Mucosa of gallbladder (tissue), 1 donor: ENCODE measurements around the gene NMRK2. TPM values are rescaled to one million over a fixed set of nuclear protein-coding genes. Genes with fewer than 3 reads are reported as not detected.
"Not testable (repeated sequence)": the region's sequence is repeated elsewhere in the genome, so short reads cannot be mapped to it uniquely, and the experiment has no call there.

Experiments
- DNase-seq: peaks from one replicate; pipeline ENCODE4 v3.0.0-alpha.2; 2020; ENCODE audit warnings: low spot score
- total RNA-seq: library from RNA; stranded (reverse); gene quantifications from one replicate; pipeline ENCODE4 v1.2.1, GENCODE V29; 2021
- donor health status: DM: no; HTN: no; CAD: no.

Gene NMRK2, protein sequence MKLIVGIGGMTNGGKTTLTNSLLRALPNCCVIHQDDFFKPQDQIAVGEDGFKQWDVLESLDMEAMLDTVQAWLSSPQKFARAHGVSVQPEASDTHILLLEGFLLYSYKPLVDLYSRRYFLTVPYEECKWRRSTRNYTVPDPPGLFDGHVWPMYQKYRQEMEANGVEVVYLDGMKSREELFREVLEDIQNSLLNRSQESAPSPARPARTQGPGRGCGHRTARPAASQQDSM
- total RNA-seq, result not detected

DNA sequence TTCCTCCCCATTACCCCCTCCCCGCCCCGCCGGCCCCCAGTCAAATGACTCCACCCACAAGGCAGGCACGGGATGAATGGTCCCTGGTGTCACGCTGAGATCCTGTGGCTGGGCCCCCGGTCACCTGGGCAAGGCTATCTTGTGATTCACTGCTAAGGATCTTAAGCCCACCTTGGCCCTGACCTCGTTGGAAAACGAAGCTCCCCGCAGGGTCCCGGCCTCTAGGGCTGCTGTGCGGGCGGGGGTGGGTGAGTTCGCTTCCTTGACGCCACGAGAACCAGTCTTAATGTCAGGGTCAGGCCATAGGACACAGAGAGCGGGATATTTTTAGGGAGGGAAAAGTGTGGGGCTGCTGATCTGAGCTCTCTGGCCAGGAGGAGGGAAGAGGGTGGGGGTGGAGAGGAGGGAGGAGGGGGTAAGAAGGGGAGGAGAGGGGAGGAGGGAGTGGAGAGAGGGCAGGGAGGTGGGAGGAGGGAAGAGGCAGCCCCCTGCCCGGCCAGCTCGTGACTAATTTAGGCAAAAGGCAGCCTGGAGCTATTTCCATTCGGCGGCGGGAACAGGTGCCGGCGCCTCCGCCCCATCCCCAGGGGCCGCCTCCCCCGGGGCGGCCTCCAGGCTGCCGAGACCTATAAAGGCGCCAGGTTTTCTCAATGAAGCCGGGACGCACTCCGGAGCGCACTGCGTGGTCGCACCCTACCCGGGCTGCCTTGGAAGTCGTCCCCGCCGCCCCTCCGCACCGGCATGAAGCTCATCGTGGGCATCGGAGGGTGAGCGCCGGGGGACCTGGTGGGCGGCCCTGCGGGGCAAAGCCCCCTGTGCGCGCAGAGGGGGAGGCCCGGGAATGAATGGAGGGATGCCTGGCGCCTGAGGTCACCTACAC lies at the start of gene NMRK2:
Gene NMRK2 (plus strand): TSS at position 139 of the 880 bp plus-strand sequence. CDS start 603 bp downstream, at position 742.
- no peak for DNase-seq

GRCh38 chr19:3890591-3890990 lies 42.3 kb upstream of the NMRK2 start:
- DNase-seq, result no peak

- DNase-seq, result no peak
These were observed 39.2 kb upstream of the NMRK2 start for GRCh38 chr19:3893509-3894179.

DNA sequence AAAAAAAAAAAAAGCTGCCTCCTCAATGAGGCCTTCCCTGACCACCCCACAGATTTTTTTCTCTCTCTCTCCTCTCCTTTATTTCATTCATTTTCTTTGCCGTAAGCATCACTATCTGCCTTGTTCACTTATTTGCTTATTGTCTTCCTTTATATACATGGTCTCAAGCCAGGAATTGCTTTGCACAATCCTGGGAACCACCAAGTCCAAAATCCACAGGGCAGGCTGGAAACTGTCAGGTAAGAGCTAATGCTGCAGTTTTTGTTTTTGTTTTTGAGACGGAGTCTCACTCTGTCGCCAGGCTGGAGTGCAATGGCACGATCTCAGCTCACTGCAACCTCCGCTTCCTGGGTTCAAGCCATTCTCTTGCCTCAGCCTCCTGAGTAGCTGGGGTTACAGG lies 37.9 kb upstream of the NMRK2 start:
- DNase-seq, result not testable (repeated sequence)

DNA sequence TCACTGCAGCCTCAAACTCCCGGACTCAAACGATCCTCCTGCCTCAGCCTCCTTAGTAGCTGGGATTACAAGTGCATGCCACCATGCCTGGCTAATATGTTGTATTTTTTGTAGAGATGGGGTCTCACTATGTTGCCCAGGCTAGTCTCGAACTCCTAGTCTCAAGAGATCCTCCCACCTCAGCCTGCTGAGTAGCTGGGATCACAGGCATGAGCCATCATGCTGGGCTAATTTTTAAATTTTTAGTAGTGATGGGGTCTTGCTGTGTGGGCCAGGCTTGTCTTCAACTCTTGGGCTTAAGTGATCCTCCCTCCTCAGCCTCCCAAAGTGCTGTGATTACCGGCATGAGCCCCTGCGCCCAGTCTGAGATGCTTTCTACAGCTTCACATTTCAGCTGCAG lies 37.1 kb upstream of the NMRK2 start:
- DNase-seq, result no peak

- DNase-seq, result no peak
These were observed 34.9 kb upstream of the NMRK2 start for GRCh38 chr19:3897936-3898335.

GRCh38 chr19:3898426-3898825 lies 34.4 kb upstream of the NMRK2 start:
- no peak for DNase-seq

DNA sequence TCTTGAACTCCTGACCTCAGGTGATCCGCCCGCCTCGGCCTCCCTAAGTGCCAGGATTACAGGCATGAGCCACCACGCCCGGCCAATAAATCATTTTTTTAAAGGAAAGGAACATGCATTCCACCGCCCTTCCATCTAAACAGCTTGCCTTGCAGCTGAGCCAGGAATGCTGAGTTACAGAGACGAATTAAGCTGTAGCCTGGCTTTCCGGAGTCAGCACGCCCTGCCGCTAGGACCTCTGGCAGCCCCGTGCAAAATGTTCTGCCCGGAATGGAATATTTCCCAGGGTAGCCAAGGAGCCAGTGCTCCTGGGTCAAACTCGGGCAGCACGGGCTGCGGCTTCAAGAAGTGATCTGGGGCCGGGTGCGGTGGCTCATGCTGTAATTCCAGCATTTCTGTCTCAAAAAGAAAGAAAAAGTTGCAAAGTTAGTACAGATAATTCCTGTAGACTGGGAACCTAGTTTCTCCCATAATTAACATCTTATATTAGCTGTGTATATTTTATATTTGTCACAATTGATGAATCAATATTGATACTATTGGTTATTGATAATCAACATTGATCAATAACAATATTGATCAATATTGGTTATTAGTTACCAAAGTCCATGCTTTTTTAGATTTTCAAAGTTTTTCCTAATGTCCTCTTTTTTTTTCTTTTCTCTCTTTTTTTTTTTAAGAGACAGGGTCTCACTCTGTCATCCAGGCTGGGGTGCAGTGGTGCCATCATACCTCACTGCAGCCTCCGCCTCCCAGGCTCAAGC lies 33.2 kb upstream of the NMRK2 start:
- DNase-seq, result peak; percentile 34

DNA sequence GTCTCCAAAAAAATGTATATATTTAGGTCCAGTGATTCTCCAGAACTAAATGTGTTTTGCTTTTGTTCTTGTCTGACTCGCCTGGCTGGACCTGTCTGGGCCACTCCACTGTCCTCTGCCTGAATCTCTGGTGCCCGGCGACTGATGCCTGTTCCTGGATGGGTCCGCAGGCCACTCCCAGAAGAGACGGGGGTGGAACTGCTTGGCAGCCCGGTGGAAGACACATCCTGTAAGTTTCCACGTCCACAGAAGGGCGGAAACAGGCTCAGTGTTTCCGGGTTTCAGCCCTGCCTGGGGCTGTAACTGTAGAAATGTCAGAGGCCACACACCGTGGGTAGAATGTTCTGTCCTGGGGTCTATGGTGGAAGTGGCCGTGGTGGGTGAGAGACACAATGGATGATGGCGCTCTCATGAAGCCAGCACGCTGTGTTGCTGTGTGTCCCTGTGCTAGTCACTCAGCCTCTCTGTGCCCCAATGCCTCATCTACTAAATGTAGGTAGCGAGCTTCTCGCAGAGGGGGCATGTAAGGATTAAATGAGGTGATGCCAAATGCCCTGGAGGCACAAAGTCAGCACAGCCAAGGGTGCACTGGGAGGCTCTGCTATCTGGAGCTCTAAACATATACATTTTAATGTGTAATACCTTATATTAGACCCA lies 30.4 kb upstream of the NMRK2 start:
- DNase-seq, result no peak

- no peak for DNase-seq
These were observed 28.6 kb upstream of the NMRK2 start for GRCh38 chr19:3904233-3904632.

DNA sequence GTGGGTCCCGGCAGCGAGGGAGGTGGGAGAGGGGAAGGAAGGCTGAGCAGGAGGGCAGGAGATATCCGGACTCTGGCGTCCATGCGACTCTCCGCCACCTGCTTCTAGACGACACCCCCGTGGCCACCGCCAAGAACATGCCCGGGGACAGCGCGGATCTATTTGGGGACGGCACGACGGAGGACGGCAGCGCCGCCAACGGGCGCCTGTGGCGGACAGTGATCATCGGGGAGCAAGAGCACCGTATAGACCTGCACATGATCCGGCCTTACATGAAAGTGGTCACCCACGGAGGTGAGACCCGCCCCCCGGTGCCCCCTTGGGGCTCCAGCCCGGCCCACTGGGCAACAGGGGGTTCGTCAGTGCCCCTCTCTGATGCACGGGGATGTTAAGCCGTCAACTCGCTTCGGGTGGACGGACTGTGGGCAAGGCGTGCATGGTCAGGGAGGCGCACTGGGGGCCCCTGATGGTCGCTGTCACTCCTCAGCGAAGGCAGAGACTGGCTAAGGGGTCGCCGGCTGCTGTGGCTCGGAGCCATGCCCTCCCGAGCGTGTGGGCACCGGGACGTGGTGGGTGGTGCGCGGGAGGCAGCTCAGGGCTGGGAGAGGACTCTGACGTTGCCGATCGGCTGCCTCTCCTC lies 25.1 kb upstream of the NMRK2 start:
- no peak for DNase-seq

DNA sequence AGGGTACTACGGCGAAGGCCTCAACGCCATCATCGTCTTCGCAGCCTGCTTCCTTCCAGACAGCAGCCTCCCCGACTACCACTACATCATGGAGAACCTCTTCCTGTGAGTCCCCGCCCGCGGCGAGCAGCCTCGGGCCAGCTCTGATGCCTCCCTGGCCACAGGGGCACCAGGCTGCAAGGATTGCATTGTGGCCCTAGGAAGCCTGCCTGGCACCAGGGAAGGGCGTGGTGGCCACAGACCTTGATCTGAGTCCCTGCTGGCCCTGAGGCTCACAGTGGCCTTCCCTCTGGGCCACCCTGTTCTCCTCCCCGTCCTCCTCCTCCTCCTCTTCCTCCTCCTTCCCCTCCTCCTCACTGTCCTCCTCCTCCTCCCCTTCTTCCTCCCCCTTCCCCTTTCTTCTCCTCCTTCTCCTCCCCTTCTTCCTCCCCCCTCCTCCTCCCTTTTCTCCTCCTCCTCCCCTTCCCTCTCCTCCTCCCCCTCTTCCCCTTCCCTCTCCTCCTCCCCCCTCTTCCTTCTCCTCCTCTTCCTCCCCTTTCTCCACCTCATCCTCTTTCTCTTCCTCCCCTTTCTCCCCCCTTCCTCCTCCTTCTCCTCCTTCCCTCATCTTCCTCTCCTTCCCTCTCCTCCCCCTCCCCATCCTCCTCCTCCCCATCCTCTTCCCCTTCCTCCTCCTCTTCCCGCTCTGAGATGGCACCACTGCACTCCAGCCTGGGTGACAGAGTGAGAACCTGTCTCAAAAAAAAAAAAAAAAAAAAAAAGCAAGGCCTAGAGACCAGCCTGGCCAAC lies 24.4 kb upstream of the NMRK2 start:
- no peak for DNase-seq

- no peak for DNase-seq
These were observed 22.8 kb upstream of the NMRK2 start for GRCh38 chr19:3910105-3910504.

DNA sequence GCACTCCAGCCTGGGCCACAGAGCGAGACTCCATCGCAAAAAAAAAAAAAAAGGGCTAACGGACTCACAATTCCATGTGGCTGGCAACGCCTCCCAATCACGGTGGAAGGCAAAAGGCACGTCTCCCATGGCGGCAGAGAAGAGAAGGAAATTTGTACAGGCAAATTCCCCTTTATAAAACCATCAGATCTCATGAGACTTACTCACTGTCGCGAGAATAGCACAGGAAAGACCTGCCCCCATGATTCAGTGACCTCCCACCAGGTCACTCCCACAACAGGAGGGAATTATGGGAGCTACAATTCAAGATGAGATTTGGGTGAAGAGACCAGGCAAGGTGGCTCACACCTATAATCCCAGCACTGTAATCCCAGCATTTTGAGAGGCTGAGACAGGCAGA lies 18.7 kb upstream of the NMRK2 start:
- DNase-seq, result no peak

- DNase-seq, result no peak
These were observed 16.8 kb upstream of the NMRK2 start for GRCh38 chr19:3916033-3916432.

DNA sequence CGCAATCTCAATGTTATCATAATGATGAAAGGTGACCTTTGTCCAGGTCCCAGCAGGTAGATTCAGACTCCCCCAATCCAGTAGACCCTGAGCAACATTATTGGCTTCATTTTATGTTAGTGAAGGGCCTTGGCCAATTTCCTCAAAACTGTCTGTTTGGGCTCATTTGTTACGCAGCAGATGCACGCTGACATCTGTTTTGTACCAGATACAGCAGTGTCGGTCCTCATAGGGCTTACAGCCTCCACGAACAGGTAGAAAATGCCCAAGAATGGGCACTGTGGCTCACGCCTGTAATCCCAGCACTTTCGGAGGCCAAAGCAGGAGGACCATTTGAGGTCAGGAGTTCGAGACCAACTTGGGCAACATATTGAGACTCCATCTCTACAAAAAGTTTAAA lies 13.1 kb upstream of the NMRK2 start:
- no peak for DNase-seq

- DNase-seq, result no peak
These were observed 9.6 kb upstream of the NMRK2 start for GRCh38 chr19:3923096-3923758.

DNA sequence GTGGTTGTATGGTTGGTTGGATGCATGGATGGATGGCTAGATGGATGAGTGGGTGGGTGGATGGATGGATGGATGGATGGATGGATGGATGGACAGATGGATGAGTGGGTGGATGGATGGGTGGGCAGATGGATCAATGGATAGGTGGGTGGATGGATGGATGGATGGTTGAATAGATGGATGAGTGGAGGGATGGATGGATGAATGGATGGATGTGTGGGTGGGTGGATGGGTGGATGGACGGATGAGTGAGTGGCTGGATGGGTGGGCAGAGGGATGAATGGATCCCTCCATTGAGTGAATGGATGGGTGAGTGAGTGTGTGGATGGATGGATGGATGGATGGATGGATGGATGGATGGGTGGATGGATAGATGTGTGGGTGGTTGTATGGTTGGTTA lies 9.0 kb upstream of the NMRK2 start:
- DNase-seq, result no peak

DNA sequence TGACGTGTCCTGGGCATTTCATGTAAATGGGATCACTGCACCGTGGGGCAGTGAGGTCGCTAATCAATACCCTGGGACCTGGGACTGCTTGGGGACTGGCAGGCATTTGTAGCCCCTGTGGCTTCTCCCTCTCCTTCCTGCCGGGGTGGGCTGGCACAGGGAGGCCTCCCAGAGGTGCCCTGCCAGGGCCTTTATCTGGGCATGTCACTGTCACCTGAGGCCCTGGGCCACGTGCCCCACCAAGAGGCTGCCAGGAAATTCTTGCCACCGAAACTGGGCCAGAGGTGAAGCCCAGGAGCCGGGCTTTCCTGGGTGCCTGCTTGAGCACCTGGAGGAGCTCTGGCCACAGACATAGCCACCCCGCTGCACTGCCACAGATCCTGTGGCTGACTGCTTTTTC lies 1.8 kb upstream of the NMRK2 start:
- peak; percentile 27 for DNase-seq
